GM12874 (cell line): Measurements from ENCODE around the gene SLC25A33.

Source experiments
- CTCF ChIP-seq: IDR thresholded peaks from 2 replicates; pipeline ENCODE4 v1.5.1; 2011; ENCODE audit warnings: low read depth, mild to moderate bottlenecking, control low read depth, low read length, moderate library complexity; ENCODE audit not compliant: insufficient read depth

Gene SLC25A33, protein sequence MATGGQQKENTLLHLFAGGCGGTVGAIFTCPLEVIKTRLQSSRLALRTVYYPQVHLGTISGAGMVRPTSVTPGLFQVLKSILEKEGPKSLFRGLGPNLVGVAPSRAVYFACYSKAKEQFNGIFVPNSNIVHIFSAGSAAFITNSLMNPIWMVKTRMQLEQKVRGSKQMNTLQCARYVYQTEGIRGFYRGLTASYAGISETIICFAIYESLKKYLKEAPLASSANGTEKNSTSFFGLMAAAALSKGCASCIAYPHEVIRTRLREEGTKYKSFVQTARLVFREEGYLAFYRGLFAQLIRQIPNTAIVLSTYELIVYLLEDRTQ

GRCh38 chr1:9539165-9539828 lies at the start of gene SLC25A33:
Gene SLC25A33, plus strand, starts transcription at chr1:9539465. Its CDS starts 227 bp downstream, at chr1:9539692.
- no peak for TF ChIP-seq CTCF

- peak; percentile 90 for TF ChIP-seq CTCF
Observed at GRCh38 chr1:9490605-9491339, 48.5 kb upstream of the SLC25A33 start.

DNA sequence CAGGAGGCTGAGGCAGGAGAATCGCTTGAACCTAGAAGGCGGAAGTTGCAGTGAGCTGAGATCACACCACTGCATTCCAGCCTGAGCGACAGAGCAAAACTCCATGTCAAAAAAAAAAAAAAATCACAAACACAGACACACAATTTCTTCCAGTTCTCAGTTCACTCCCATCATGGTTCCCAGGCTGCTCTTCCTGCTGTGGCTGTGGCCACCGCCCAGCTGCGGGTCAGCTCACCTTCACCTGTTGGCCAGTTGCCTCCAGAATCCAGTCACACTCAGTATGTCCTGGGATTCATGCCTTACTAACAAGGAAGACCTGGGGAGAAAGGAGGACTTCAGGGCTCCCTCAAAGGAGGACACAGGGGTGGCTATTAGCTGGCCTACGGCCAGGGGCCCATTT lies 45.9 kb upstream of the SLC25A33 start:
- no peak for TF ChIP-seq CTCF

DNA sequence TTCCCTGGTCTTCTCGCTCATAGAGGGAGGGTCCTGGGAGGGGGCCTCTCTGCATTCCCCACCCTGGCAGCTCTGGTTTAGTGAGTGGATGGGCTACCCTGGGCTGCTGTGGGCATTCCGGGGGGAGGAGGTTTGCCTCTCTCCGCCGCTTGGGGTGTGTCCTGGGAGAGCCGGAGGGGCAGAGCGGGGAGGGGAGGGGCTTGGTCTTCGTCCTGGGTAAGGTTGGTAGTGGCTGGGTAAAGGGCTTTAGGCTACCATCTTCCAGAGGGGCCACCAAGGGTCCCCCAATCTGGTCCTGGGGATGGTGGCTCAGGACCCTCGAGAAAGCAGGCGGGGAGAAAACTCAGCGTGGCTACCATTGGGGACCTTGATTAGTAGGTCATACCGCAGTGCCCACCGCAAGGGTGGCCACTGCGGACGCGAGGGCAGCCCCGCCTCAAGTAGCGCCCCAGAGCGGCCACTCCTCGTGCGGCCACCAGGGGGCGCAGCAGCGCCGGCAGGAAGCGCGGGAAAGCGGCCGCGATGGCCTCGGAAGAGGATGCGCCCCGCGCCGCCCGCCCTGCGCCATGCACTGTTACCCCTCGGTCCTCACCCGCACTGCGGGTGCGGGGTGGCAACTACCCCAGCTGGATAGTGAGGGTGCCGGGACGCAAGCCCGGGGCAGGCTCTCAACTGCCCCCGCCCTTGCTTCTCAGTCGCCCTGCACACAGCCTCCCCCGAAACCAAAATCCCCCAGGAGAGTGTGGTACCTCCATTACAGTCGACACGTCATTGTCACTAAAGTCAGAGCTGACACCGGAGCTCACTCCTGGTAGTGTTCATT lies 44.1 kb upstream of the SLC25A33 start:
- peak; percentile 98 for TF ChIP-seq CTCF

DNA sequence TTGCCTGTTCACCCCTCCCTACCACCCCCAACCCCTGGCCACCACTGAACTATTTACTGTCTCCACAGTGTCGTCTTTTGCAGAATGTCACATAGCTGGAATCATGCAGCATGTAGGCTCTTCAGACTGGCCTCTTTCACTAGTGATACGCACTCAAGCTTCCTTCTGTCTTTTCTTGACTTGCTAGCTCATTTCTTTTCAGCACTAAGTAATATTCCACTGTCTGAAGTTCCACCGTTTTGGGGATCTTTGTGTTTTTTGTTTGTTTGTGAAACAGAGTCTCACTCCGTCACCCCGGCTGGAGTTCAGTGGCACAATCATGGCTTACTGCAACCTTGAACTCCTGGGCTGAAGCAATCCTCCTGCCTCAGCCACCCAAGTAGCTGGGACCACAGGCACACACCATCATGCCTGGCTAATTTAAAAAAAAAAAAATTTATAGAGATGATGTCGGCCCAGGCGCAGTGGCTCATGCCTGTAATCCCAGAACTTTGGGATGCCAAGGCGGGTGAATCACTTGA lies 43.4 kb upstream of the SLC25A33 start:
- TF ChIP-seq CTCF, result no peak

DNA sequence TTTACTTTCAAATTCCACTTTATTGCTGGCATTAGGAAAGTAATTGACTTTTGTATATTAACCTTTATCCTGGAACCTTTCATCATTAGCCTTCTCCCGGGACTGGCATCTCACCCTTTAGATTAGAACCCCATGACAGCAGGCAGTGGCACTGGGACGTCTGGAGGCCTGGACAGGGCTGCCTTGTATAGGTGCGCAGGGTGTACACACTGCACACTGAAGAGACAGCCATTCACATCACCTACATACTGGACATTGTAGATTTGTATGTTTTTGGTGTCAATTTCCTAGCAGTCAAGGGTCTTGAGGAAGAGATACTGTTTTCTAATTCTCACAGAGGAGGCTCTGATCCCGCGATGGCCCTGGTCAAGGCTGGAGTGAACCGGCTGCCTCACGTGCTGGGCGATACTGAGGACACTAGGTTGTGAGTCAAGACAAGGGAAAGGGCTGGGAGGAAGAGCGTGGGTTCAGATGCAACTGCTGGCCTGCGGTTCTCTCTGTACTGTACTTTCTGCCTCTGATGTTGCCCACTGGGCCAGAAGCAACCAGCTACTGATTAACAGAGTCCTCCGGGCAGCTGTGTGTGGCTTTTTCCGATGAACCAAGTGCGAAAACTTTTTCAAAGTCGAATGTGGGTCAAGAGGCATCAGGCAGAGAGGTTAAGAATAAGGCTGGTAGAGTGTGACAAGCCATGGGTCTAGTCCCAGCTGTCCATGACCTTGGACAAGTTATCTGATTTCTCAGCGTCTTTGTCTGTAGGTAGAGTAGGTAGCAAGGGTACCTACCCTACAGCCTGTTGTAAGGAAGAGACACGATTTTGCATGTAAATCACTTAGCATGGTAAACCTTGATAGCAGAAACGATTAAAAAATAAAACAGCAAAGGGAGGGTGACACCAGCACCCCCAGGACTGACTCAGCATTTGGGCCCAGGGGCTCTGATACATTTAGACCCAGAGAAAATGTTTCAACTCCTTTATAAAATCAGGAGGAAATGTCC lies 38.2 kb upstream of the SLC25A33 start:
- TF ChIP-seq CTCF, result no peak
